Right renal cortex interstitium (tissue), 3 donors: Measurements from ENCODE around the gene MOSPD3. TPM values are rescaled to one million over a fixed set of nuclear protein-coding genes. Genes with fewer than 3 reads are reported as not detected.
A peak's percentile ranks its signal among the peaks of the same experiment; 100 is the strongest.

ENCODE experiments used
- DNase-seq, 3 donors: peaks; one replicate each; pipeline ENCODE4 v3.0.0-alpha.2; 2013; ENCODE audit warnings: low read depth in 3 of 3, low spot score in 2 of 3
- polyA plus RNA-seq, 3 donors: library from polyadenylated mRNA; unstranded; fragments of 120-200 nt; gene quantifications; one replicate each; pipeline ENCODE4 v1.2.1, GENCODE V29; 2013; ENCODE audit not compliant: insufficient read length in 3 of 3

The MOSPD3 gene
- polyA plus RNA-seq, 3 donors = 21.6 to 24.0 (median 23.8) TPM

GRCh38 chr7:100574362-100575205, 37.8 kb upstream of the MOSPD3 start:
- no peak for DNase-seq

DNA sequence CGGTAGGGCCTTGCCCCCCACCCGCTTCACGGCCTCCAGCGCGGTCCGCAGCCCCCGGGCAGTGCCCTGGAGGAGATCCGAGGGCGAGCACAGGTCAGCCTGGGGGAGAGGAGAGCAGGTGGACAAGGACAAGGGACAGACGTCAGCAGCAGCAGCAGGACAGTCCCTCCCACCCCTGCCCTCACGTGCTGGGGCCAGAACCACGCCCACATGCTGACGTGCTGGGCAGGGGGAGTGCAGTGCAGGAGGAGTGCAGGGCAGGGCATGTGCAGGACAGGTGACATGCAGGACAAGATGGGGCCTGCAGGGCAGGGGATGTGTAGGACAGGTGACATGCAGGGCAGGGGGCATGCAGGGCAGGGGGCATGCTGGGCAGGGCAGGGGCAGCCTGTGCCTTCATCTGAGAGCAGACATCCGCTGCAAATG, 37.1 kb upstream of the MOSPD3 start:
- DNase-seq = no peak

GRCh38 chr7:100575746-100576383, 36.5 kb upstream of the MOSPD3 start:
- no peak for DNase-seq

GRCh38 chr7:100576384-100576993, 35.9 kb upstream of the MOSPD3 start:
- no peak for DNase-seq

DNA sequence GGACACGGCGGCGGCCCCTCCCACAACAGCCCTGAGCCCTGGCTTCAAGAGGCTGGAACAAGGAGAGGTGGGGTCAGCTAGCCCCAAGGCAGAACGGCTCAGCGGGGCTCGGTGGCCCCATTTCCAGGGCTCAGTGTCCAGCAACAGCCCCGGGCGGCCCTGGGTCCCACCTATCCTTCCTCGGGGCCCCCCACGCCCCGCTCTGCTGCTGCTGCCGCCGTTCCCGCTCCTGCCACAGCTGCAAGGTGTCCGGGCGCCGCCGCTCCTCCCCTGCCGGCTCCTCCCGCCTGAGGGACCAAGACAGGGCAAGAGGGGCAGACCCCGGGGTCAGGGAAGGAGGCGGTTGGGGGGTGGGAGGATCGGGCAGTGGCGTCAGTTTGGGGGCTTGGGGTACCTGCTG, 35.2 kb upstream of the MOSPD3 start:
- no peak for DNase-seq

GRCh38 chr7:100577507-100577906, 34.8 kb upstream of the MOSPD3 start:
- no peak for DNase-seq

GRCh38 chr7:100578246-100579183, 33.8 kb upstream of the MOSPD3 start:
- no peak for DNase-seq

DNA sequence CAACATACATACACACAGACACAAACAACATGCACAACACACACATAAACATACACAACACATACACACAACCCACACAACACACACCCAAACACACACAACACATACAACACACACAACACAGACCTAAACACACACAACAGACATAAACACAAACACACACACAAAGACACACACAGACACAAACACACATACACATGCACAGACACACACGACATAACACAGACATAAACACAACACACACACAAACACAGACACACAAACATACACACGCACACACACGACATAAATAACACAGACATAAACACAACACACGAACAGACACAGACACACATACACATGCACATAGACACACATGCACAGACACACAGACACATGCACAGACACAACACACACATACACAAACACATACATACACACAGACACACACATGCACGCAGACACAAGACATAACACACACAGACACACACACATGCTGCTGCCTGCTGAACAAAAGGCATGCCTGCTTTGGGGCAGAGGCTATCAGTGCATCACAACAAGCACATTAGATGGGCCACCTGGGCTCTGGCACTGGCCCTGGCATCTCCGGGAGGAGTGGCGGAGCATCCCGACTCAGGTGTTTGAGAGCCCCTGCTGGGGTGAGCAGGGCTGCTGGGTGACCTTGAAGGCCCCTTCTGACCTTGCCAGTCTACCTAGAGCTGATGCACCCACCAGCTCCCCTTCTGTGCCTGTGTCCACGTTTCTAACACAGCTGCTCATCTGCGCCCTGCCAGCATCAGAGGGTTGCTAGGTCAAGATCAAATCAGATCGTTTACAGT, 31.7 kb upstream of the MOSPD3 start:
- DNase-seq = no peak

DNA sequence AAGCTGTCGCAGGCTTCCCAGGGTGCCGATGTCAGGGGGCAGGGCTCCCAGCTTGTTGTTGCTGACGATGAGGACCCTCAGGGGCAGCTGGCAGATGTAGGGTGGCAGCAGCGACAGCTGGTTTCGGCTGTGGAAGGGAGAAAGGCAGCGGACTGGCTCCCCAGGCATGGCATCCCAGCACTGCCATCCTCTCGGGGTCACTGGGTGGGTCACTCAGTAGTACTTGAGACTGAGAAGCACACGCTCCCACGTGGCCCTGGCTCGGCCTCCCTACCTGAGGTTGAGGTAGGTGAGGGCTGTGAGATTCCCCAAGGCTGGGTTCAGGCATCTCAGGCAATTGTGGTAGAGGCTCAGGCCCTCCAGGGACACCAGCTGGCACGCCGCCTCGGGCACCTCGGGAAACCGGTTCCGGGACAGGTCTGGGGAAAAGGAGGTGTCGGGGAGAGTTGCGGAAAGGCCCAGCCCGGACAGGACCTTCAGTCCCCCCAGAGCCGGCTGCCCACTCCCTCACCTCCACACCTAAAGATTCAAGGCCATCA, 30.2 kb upstream of the MOSPD3 start:
- DNase-seq = no peak

DNA sequence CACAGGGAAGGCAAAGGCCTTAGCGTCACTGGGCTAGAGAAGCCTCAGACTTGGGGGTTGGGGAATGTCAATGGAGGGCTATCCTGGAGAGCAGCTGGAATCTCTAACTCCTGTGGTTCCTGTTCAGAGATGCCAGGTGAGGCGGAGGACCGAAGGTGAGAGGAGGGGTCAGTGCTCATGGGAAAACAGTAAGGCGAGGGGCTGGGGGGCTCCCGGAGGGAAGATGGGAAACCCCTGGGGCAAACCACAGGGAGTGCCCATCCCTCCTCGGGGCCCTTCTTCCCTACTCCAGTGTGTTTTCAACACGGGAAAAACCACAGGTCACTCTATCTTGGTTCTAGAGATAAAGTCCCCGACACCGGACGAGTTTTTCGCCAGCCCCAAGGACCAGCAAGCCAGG, 29.7 kb upstream of the MOSPD3 start:
- DNase-seq = no peak

GRCh38 chr7:100583132-100584053, 28.9 kb upstream of the MOSPD3 start:
- DNase-seq = no peak

- no peak for DNase-seq
Measured at GRCh38 chr7:100584054-100584682, 28.2 kb upstream of the MOSPD3 start.

DNA sequence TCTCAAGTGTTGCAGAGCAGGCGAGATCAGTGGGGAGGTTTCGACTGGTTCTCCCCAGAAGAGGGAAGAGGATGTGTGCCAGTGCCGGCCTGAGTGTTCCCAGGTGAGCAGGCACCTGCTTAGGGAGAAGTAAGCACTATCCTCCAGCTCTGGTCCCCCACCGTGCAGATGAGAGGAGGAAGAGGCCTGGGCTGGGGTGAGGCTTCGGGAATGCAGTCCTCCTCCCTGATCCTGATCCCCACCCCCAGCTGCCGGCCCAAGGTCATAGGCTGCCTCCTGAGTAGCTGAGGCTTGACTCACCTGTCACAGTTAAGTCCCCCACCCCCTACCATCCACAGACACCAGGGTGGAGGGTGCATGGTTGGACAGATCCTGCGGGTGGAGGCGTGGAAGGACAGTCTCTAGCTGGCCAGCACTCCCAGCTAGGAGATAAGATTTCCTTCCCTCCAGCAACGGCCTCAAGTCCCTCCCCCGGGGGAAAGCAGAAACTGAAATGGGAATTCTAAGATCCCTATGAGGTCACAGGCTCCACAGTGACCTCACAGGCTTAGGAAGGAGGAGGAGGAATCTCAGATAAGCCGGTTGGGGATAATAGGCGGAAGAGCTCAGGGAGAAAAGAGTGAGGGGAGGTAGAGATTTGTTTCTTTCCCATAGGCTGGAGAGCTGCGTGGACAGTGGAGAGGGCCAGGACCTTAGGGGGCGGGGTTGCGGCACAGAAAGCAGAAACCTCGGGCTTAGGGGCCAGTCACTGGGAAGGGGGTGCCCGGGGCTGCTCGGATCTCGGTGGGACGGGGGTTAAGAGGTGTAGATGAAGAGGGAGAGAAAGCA, 27.4 kb upstream of the MOSPD3 start:
- DNase-seq = no peak

GRCh38 chr7:100585511-100586265, 26.7 kb upstream of the MOSPD3 start, which contains the start of gene LRCH4:
Gene LRCH4 (minus strand): TSS chr7:100586129. CDS start chr7:100586100, 29 bp downstream.
- DNase-seq = no peak

DNA sequence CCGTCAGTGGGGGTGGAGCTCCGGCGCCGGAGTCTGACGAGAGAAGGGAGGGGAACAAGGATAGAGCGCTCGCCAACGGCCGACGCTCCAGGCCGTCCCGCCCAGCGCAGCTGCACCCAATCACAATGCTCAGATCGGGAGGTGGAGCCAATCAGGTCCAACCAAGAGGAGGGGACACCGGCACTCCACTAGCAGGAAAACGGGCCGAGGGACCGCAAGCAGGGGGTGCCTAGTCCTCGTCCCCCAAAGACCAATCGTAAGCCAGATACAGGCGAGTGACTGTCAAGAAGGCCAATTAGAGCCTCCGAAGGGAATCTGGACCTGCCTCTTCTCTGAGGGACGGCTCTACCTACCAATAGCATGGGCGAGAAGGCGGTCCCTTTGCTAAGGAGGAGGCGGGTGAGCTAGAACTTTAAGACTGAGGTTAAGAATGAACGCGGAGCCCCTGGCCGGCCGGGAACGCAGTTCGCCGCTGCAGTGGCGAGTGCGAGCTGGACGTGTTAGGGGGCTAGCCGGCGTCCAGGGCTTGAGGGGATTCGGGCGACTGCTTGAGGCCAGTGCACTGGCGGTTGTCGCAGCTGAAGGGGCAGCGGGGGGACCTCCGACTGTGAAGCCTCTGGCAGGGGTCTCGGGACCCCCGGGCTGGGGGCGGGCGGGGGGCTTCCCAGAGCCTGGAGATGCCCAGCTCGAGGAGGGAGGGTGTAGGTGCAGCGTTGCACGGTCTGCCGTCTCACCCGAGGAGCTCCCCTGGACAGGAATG, 25.9 kb upstream of the MOSPD3 start, which contains the start of gene FBXO24:
Gene FBXO24, plus strand, starts transcription at position 63 of the 760 bp plus-strand sequence. Its CDS starts 298 bp downstream, at position 361.
- DNase-seq = peak; percentile 99 to 100 (median 99)
